ENCODE data around the gene TMEM236. TPM values are rescaled to one million over a fixed set of nuclear protein-coding genes. Genes with fewer than 3 reads are reported as not detected.

The TMEM236 gene
- total and polyA plus RNA-seq, 2 donors (not counting 3 experiments of a cell fraction or from before 2014, with no cell fraction given): 0.24 to 0.29 TPM

- FAIRE-seq: no peak
- Histone ChIP-seq H3K4me3 (replicated peaks in 1 of 3; ENCODE audit: insufficient read depth in 1 of 3, low read depth in 1 of 3, low read length in 3 of 3) (no peak overlapping the region), H3K9me1 (replicated peaks; ENCODE audit: control insufficient read depth, extremely low read depth, insufficient read depth, low read length) (no peaks in the 10 kb centered on the region), H3K4me1 (ENCODE audit: control insufficient read depth, extremely low read depth, insufficient read depth, low read length) (no peaks in the 10 kb centered on the region), H3K79me2 (ENCODE audit: control insufficient read depth, insufficient read depth, low read length) (no peaks in the 10 kb centered on the region), H3K27me3 (ENCODE audit: control insufficient read depth in 2 of 2, insufficient read depth in 2 of 2, low read length in 2 of 2) (no peaks in the 10 kb centered on the region), H3K9ac (replicated peaks; ENCODE audit: extremely low read depth, insufficient read depth, low read length) (no peak overlapping the region), H4K20me1 (replicated peaks; ENCODE audit: control insufficient read depth, extremely low read depth, insufficient read depth, low read length) (no peaks in the 10 kb centered on the region), H2AFZ (ENCODE audit: low read depth, low read length) (no peak overlapping the region), H3K27ac (ENCODE audit: insufficient read depth, low read depth, low read length) (no peak overlapping the region), H3K36me3 (ENCODE audit: control insufficient read depth in 2 of 2, extremely low read depth in 1 of 2, insufficient read depth in 2 of 2, low read length in 2 of 2) (no peaks in the 10 kb centered on the region), H3K4me2 (ENCODE audit: insufficient read depth, low read length) (no peak overlapping the region), H3K9me3 (replicated peaks; ENCODE audit: control insufficient read depth, insufficient read depth, low read length) (no peaks in the 10 kb centered on the region)
- dilution Hi-C loops (cut with MboI; ENCODE audit: extremely low pct_ligation_motif_present, low sequenced_read_pairs): no loop called here
- TF ChIP-seq JUN (IDR thresholded peaks at IDR 0.05; ENCODE audit: borderline replicate concordance, insufficient read depth, insufficient read length, low read depth) (no peak), POLR2AphosphoS5 (IDR thresholded peaks at IDR 0.05; ENCODE audit: insufficient read depth, low read depth, low read length) (no peak), POLR2A (IDR thresholded peaks at IDR 0.05; ENCODE audit: low read depth, low read length) (no peak), FOS (IDR thresholded peaks at IDR 0.05; ENCODE audit: borderline replicate concordance, insufficient read depth, low read length) (no peak), EZH2 (IDR thresholded peaks at IDR 0.05; ENCODE audit: borderline replicate concordance, low read depth, low read length, severe bottlenecking) (no peak), MAX (IDR thresholded peaks at IDR 0.05; ENCODE audit: insufficient read depth, insufficient read length) (no peak), GATA2 (IDR thresholded peaks at IDR 0.05; ENCODE audit: insufficient read depth, insufficient read length, low read depth, low read length) (no peak), MYC (IDR thresholded peaks at IDR 0.05; ENCODE audit: low read depth, low read length) (no peak)
- TF ChIP-seq, protein P1, sequence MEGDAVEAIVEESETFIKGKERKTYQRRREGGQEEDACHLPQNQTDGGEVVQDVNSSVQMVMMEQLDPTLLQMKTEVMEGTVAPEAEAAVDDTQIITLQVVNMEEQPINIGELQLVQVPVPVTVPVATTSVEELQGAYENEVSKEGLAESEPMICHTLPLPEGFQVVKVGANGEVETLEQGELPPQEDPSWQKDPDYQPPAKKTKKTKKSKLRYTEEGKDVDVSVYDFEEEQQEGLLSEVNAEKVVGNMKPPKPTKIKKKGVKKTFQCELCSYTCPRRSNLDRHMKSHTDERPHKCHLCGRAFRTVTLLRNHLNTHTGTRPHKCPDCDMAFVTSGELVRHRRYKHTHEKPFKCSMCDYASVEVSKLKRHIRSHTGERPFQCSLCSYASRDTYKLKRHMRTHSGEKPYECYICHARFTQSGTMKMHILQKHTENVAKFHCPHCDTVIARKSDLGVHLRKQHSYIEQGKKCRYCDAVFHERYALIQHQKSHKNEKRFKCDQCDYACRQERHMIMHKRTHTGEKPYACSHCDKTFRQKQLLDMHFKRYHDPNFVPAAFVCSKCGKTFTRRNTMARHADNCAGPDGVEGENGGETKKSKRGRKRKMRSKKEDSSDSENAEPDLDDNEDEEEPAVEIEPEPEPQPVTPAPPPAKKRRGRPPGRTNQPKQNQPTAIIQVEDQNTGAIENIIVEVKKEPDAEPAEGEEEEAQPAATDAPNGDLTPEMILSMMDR (IDR thresholded peaks at IDR 0.05; ENCODE audit: extremely low read depth in 1 of 2, insufficient read depth in 1 of 2, low read depth in 1 of 2, low read length in 2 of 2): no peak
- intact Hi-C loops (cut with micrococcal nuclease): no loop called here
- ChIA-PET CTCF (no interaction called here), POLR2A (no interaction called here)
- BruUV-seq (replicated peaks): no TSS peak
- DNase-seq (ENCODE audit: low read depth, low spot score): no peak
These were observed 44.0 kb downstream of the TMEM236 start for GRCh38 chr10:17795813-17796594.
